RWPE1 (cell line): Measurements from ENCODE around the gene PSMD1.
"Not testable (repeated sequence)": the region's sequence is repeated elsewhere in the genome, so short reads cannot be mapped to it uniquely, and the experiment has no call there.

ENCODE experiments used
- CTCF ChIA-PET: fragments of 350-600 bp; sonication (Branson Sonifier 250); formaldehyde crosslinking; extraction: SDS; loops from one replicate; lab custom pipeline; 2021; lab: Yijun Ruan, JAX
- POLR2A ChIA-PET: fragments of 400-600 bp; formaldehyde crosslinking; extraction: SDS; loops from one replicate; lab custom pipeline; 2020; ENCODE audit warnings: antibody characterized with exemption; ENCODE audit not compliant: low non-redundant PET; lab: Yijun Ruan, JAX
- DNase-seq: peaks from one replicate; pipeline ENCODE4 v3.0.0; 2012; ENCODE audit warnings: low spot score
- H3K27ac ChIP-seq: fragments of 450-650 bp; 2 replicates; pipeline ENCODE4 v1.5.1; 2017
- TF ChIP-seq, protein P1 (sequence below): fragments of 450-650 bp; conservative IDR thresholded peaks from 2 replicates; pipeline ENCODE4 v1.5.1; 2017; ENCODE audit warnings: low read depth, mild to moderate bottlenecking

Gene PSMD1

DNA sequence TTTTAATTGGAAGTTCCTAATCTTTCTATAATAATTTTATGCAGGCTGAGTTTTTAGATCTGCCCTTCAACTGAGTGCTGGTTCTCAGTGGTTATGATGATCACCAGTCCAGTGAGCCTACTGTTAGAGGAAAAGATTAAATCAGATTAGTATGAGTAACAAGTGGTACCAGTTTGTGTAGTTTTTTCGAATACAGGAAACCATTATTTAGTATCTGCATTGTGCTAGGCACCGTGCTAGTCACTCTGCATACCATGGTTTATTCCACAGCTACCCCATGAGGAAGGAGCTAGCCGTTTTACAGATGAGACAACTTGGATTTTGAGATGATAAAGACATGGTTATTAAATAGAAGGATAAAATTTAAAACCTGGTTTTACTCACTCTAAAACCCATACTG, 6.1 kb downstream of the PSMD1 start:
- TF ChIP-seq, protein P1, sequence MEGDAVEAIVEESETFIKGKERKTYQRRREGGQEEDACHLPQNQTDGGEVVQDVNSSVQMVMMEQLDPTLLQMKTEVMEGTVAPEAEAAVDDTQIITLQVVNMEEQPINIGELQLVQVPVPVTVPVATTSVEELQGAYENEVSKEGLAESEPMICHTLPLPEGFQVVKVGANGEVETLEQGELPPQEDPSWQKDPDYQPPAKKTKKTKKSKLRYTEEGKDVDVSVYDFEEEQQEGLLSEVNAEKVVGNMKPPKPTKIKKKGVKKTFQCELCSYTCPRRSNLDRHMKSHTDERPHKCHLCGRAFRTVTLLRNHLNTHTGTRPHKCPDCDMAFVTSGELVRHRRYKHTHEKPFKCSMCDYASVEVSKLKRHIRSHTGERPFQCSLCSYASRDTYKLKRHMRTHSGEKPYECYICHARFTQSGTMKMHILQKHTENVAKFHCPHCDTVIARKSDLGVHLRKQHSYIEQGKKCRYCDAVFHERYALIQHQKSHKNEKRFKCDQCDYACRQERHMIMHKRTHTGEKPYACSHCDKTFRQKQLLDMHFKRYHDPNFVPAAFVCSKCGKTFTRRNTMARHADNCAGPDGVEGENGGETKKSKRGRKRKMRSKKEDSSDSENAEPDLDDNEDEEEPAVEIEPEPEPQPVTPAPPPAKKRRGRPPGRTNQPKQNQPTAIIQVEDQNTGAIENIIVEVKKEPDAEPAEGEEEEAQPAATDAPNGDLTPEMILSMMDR, result no peak
- ChIA-PET CTCF (no interaction called here), POLR2A (no interaction called here)
- no peak for DNase-seq
- H3K27ac ChIP-seq, result no peak overlapping the region

DNA sequence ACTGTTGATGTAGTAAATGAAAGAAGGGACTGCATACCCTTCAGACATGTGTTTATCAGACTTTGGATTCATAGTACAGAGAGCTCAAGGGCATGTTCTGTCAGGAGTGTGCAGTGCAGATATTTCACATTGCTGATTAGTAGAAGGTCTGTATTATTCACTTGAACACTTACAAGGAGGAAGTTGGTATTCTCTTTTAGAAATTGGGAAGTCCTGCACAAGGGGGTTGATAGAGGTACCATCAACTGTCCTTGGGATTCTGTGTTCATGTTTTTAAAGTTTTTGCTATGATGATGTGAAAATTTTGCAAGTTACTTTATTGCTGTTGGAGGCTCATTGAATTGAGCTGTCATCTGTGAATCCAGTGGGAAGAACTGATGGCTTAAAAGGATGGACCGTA, 6.7 kb downstream of the PSMD1 start:
- TF ChIP-seq, protein P1, result no peak
- CTCF ChIA-PET, result no interaction called here
- POLR2A ChIA-PET, result no interaction called here
- no peak for DNase-seq
- H3K27ac ChIP-seq, result no peak overlapping the region

DNA sequence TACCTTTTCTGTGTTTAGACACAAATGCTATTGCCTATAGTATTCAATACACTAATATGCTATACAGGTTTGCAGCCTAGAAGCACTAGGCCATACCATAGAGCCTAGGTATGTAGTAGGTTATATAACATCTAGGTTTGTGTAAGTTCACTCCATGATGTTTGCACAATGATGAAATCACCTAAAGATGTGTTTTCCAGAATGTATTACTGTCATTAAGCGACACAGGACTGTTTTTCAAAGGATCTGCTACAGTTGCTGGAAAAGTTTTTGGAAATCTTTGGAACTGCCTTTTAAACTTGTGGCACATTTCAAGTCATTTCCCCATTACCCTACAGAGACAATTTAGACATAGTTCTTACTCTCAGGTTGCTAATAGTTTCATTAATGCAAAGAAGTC, 9.3 kb downstream of the PSMD1 start:
- no peak for DNase-seq
- POLR2A ChIA-PET, result no interaction called here
- CTCF ChIA-PET, result no interaction called here
- H3K27ac ChIP-seq, result no peak overlapping the region
- TF ChIP-seq, protein P1, result no peak

DNA sequence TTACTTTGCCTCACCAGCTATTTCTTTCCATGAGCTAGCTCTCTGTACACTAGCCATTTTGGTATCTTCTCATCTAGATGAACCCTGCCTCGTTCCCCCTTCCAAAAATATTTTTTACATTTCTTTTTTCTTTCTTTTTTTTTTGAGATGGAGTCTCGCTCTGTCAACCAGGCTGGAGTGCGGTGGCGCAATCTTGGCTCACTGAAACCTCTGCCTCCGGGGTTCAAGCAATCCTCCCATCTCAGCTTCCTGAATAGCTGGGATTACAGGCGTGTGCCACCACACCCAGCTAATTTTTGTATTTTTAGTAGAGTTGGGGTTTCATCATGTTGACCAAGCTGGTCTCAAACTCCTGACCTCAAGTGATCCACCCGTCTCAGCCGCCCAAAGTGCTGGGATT, 10.9 kb downstream of the PSMD1 start:
- DNase-seq, H3K27ac ChIP-seq, POLR2A ChIA-PET: not testable (repeated sequence)
- CTCF ChIA-PET, result interaction anchor here (0.6 kb wide), 1 partner anchor 41 kb away, joined by 5 read pairs; no protein-coding TSS in a partner anchor

DNA sequence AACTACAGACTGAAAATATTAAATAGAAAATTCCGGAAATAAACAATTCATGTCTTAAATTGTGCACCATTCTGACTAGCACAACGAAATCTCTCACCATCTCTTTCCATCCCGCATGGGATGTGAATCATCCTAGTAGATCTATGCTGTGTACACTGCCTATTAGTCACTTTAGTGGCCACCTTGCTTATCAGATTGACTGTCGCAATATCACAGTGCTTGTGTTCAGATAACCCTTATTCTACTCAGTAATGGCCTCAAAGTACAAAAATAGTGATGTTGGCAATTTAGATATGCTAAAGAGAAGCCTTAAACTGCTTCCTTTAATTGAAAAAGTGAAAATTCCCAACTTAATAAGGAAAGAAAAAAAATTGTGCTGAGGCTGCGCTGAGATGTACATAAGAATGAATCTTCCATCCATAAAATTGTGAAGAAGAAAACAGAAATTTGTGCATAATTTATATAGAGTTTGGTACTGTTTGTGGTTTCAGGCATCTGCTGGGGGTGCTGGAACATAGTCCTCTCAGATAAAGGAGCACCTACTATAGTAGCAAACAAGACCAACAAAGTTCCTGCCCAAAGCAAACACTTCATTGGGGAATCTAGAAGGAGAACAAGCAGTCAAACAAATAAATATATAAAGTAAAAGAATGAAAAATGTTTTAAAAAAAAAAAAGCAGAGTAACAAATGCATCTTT, 12.0 kb downstream of the PSMD1 start:
- DNase-seq, result peak; percentile 15

DNA sequence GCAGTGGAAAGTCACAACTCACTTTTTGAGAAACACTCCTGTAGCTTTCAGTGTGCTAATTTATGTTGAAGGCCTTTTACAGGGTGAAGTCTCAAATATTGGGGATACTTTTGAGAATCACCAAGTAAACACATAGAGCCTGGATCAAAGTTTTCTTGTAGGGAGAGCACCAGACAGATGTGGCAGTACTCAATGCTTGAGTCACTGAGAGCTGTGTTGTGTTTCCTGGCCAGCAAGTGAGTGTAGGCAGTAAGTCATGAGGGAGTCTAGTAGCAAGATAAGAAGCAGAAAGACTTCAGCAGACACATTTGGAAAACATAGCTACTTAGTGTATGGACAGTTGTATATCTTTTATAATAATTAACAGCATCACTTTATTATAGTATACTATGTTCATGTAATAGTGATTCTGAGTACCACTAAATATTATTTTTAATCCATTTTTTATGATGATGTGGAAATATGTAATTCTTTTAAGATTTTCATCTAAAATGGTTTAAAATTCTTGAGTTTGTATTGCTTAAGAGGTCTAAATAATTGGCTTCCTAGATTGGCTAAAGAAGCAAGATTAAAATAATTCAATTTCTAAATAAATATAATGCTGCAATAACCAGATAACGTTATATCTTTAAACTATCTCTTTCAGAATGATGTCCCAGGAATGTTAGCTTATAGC, 12.8 kb downstream of the PSMD1 start:
- no peak overlapping the region for H3K27ac ChIP-seq
- CTCF ChIA-PET, result interaction anchor here (0.5 to 0.9 kb wide), 2 partner anchors 17 to 39 kb away, joined by 4 to 5 read pairs; no protein-coding TSS in a partner anchor
- DNase-seq, result no peak
- TF ChIP-seq, protein P1, result no peak
- POLR2A ChIA-PET, result no interaction called here

More for the DNA sequence above, 12.0 kb downstream of the PSMD1 start:
- ChIA-PET CTCF (no interaction called here), POLR2A (no interaction called here)
- H3K27ac ChIP-seq, result no peak overlapping the region
- TF ChIP-seq, protein P1, result no peak

DNA sequence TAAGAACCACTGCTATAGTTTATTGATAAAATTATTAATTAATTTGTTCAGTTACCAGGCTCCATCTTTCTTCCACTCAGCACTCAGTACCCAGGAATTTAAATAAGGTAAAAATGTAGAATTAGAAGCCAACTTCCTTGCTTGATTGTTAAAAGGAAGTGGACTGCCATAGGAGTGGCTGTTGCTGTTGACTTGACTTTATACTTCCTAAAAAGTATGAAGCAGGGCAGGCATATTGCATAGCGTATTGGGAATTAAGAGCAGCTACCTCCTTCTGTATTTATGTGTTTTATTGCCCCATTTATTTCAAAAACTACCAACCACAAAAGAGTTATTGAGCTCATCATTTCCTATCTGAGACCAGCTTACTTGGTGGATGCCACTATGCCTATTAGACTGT, 27.9 kb downstream of the PSMD1 start:
- TF ChIP-seq, protein P1, result no peak
- H3K27ac ChIP-seq, result no peak overlapping the region
- ChIA-PET CTCF (no interaction called here), POLR2A (no interaction called here)
- DNase-seq, result no peak
